Adrenal gland (tissue), 5 donors: ENCODE results near the gene STARD8.

Experiments
- POLR2A ChIP-seq, 2 donors: fragments of 450-650 bp; IDR thresholded peaks; one replicate each; pipeline ENCODE4 v1.6.1; 2017; ENCODE audit warnings: antibody characterized with exemption in 2 of 2, mild to moderate bottlenecking in 2 of 2, moderate library complexity in 1 of 2
- TF ChIP-seq, protein P1 (sequence below), 6 experiments: fragments of 450-650 bp in 4 of 6; fragments of 200-600 bp in 2 of 6; sonication (generic) in 1 of 6; IDR thresholded peaks; 1 replicate in 5 of 6; 2 replicates in 1 of 6; pipeline versions ENCODE4 v1.5.1 to v1.8.0; 2016 to 2021; ENCODE audit warnings: antibody characterized with exemption in 6 of 6, mild to moderate bottlenecking in 2 of 6, moderate library complexity in 1 of 6
- donor health status: DM: no; HTN: no; CAD: no.

DNA sequence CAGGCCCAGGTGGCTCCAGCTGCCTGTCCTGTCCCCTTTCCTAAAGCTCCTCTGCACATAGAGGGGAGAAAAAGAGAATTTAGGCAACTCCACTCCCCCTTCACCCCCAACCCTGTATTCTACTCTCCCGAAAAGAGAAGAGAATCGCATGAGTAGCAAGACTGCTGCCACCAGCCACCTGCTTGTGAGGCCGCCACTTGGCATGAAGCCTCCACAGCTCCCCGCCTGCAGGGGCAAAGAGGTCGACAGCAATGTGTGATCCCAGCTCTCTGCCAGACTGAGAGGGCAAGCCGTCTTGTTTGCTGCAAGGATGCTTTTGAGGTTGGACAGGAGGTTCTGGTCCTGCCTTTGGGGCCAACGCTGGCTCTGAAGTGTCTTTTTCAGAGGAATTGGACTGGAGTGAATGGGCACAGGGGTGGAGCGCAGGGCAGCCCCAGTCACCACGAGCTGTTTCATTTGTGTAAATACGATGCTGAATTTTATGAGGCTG, 77.1 kb downstream of the STARD8 start:
- TF ChIP-seq, protein P1, sequence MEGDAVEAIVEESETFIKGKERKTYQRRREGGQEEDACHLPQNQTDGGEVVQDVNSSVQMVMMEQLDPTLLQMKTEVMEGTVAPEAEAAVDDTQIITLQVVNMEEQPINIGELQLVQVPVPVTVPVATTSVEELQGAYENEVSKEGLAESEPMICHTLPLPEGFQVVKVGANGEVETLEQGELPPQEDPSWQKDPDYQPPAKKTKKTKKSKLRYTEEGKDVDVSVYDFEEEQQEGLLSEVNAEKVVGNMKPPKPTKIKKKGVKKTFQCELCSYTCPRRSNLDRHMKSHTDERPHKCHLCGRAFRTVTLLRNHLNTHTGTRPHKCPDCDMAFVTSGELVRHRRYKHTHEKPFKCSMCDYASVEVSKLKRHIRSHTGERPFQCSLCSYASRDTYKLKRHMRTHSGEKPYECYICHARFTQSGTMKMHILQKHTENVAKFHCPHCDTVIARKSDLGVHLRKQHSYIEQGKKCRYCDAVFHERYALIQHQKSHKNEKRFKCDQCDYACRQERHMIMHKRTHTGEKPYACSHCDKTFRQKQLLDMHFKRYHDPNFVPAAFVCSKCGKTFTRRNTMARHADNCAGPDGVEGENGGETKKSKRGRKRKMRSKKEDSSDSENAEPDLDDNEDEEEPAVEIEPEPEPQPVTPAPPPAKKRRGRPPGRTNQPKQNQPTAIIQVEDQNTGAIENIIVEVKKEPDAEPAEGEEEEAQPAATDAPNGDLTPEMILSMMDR (IDR thresholded peaks at IDR 0.05): no peak
- no peak for TF ChIP-seq POLR2A (IDR thresholded peaks at IDR 0.05)
